Bone marrow (tissue), 2 donors: ENCODE results near the gene IFNG-AS1.

ENCODE experiments used
- DNase-seq, 2 donors: peaks; one replicate each; lab custom pipeline; 2025; lab: John Stamatoyannopoulos, UW

Gene IFNG-AS1

GRCh38 chr12:67994046-67994445 is 4.8 kb downstream of the IFNG-AS1 start:
- no peak for DNase-seq

GRCh38 chr12:67996347-67996746 is 7.1 kb downstream of the IFNG-AS1 start:
- DNase-seq, result no peak

DNA sequence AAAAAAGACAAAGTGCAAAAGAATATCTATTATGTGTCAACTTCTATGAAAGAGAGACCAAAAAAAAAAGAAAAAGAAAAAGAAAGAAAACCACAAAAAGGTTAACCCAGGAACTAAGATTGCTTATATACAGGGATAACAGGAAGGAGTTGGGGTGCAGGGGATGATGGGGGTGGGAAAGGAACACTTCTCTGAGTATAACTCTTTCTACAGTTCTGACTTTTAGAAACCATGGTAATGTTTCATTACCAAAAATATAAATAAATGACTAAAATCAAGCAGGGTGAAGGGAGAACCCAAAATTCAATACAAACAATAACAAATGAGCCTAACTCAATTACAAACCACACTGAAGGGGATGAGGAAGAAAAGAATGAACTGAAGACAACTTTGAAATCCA is 9.1 kb downstream of the IFNG-AS1 start:
- no peak for DNase-seq

DNA sequence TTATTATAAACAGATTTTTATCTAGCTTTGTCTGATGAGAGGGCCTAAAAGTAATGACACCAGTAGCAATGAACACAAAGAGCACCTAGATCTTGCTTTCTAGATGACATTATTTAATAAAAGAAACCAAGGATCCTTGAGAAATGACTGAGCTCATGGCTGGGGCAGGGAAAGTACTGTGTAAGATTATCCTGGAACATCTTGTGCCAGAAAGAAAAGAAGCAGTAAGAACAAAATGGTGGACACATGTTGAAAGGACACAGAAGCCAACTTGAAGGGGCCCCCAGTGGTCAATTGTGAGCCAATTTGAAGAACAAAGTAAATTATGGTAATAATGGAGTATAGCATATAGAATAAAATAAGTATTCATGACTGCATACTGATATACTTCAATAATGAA is 10.0 kb downstream of the IFNG-AS1 start:
- DNase-seq, result no peak

DNA sequence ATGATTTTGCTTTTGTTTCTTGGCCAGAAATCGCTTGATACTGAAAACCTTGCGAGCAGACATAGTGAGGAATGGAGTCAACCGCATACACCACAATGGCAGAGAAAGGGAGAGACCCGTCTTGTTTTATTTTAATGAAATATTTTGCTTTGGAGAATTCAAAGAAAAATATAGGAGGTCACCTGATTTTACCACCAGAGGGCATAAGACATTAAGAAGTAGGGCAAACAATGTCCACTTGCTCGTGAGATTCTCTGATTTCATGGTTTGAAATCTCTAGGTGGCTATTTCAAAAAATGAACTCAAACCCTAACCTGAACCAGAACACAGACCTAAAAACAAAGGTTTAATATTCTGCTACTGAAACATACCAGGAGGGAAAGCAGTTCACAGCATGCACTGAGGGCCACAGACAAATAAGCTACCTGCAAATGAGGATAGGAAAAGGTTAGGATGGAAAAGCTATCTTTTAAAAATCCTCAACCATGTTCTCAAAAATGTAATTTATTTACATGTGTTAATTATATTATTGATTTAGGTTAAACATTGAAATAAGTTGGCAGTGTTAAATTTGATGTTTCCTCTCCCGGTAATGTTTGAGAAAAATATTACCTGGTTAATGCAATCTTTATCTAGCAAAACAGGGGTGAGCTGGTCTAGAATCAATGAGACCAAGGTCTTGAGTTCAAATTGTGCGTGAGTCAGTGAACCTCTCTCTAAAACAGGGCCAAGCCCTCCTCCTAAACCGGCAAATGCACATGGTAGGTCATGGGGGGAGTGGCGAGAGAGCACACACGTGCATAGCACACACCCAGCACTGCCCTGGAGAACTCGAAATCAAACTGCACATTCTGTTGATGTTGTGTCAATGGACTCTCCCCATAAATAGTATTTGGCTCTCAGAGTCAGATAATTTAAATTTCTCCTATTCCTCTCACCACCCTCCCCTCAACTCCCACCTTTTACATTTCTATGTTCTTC is 12.5 kb downstream of the IFNG-AS1 start:
- DNase-seq, result no peak

DNA sequence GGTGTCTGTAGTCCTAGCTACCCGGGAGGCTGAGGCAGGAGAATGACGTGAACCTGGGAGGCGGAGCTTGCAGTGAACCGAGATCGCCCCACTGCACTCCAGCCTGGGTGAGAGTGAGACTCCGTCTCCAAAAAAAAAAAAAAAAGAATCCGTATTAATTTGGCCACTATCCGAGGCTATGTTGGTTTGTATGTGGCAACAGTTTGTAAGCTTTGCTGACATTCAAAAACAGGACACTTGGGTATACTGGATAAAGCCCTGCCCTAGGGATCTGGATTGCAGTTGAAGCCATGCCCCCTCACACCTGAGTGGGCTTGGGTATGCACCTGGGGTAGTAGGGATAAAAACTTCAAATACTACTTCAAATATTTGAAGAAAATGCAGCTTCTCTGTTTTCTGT is 14.5 kb downstream of the IFNG-AS1 start:
- no peak for DNase-seq

DNA sequence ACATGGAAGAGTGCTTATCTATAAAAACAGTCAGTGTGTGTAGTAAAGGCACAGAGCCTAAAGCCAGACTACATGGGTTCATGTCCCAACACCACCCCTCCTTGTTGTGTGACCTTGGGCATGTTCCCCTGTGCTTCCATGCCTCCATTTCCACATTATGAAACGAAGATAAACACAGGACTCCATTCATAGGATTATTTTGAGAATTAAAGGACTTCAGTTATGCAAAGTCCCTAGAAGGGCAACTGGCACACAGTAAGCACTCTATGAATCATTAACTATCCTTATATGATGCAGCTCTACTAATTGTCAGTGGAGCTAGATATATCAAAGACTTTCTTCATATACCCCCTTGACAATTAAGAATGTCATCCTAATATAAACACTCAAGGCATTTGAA is 17.8 kb downstream of the IFNG-AS1 start:
- no peak for DNase-seq

DNA sequence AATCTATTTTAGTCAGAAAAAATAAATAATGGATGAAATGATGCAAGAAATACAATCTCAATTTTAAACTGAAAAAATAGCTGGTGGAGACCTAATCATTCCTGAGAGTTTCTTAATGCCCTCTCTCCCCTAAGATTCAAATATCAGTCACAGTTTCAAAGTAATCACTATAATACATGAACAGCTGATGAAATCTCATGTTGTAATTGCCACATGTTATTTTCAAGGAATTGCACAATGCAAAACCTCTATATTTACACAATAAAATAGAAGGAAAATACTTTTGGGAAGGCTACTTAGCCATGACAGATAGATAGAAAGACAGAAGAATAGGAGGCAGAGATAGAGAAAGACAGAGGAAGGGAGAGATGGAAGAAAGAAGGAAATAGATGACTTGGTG is 18.2 kb downstream of the IFNG-AS1 start:
- no peak for DNase-seq

- DNase-seq, result no peak
Observed at GRCh38 chr12:68011206-68011881, 22.1 kb downstream of the IFNG-AS1 start.

DNA sequence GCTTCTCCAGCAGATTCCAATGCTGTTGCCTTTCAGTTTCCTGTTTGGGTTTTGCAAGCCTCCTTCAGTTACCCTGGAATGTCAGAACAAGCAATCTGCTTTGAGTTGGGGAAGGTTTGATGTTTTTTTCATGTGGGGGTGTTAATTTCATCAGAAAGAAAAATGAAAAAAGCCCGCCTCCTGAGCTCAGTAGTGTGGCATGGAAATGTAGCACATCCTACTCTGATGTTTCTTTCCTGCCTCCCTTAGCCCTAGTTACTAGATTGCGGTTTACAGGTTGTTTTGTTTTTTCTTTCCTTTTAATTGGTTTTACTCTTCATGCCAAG is 22.6 kb downstream of the IFNG-AS1 start:
- no peak for DNase-seq

GRCh38 chr12:68012712-68013111 is 23.5 kb downstream of the IFNG-AS1 start:
- DNase-seq, result no peak

DNA sequence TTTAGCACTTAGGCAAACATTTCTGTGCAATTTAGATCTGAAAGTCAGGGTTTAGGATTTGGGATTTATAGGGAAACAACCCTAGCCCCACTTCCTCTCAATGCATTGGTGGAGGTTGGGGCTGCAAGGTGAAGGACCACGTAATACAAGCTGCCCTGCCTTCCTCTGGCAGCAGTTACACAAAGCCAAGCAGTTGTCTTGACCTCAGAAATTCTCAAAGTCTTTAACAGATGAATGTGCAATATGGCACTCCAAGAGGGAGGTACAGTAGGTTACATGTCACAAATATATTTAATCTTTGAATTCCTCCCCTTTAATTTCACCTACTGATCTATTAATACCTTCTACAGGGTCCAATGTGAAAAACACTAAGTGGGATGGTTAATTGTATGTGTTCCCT is 23.9 kb downstream of the IFNG-AS1 start:
- DNase-seq, result no peak

DNA sequence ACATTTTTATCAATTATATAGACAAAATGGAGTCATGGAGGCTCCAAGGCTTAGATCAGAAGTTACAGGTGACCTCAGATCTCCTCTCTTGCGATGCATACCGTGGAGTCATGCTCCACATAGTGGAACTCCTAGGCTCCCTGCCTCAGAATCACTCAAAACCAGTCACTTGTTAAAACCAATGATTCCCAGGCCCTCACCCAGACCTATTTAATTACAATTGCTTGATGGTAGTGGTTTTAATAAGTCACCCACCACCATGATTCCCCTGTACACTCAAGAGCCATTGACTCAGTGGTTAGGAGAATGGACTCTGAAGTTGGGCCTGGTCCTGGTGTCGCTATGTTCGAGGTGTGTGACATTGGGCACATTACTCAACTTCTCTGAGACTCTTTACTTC is 26.9 kb downstream of the IFNG-AS1 start:
- DNase-seq, result no peak

GRCh38 chr12:68018315-68018714 is 29.1 kb downstream of the IFNG-AS1 start:
- no peak for DNase-seq

DNA sequence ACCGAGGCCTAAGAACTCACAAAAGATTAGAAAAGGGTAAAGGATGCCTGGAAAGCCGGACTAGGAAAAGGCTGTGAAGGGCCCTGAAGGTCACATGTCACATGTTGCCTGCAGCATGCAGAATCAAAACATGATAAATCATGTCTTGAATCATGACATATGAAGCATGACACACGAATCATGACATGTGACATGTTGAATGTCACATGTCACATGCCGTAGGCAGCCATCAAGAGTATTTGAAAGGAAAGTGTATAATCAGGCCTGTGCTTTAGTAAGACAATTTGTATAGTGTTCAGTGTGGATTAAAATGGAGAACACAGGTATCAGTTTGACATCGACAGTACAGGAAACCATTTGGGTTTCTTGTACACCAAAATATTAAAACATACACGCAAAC is 30.8 kb downstream of the IFNG-AS1 start:
- DNase-seq, result no peak

DNA sequence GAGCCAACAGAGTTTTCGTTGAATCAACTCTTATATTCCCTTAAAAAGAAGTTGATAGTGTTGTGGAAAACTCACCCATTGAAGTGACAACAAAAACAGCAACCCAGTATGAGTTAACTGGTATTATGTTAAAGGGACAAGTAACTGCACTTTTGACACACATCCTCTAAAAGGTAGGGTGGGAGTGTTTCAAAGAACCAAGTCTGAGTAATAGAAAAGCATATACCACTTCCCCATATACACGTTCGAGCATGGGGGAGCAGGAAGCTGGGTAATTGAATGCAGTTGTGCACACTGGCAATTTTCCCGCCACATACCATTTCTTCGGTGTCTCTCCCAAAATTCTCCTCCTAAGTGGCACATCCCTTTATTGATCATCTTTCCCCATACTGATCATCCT is 31.5 kb downstream of the IFNG-AS1 start:
- no peak for DNase-seq

DNA sequence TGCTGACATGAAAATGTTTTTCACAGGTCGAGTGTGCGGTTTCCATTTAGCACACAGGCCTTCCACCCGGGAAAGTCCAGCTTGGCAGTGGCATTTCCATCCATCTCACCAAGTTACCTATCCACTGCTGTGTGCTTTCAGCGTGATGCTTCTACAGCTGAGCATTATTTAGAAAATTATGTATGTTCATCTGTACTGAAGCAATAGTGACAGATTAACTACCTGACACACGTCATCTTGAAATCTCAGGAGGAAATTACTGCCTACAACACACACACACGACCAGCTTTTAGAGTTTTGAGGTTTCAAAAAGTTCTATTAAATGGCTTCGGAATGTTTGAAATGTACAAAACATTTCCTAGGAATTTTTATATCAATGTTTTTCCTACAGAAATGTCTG is 39.4 kb downstream of the IFNG-AS1 start:
- DNase-seq, result no peak

DNA sequence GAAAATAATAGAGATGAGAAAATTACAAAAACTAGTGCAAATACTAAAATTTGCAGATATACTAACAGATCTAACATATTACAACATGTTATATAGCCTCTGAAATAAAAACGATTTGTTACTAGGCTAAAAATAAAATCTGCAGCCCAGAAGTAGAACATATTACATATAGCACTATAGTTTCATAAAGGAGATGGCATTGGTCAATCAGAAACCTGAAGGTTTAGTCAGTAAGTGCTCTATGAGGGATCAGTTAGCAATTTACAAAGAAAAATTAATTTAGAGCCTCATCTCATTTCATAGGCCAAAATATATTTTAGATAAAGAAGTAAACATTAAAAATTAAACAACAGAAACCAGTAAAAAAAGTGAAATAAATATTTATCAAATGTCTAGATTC is 41.0 kb downstream of the IFNG-AS1 start:
- DNase-seq, result no peak

DNA sequence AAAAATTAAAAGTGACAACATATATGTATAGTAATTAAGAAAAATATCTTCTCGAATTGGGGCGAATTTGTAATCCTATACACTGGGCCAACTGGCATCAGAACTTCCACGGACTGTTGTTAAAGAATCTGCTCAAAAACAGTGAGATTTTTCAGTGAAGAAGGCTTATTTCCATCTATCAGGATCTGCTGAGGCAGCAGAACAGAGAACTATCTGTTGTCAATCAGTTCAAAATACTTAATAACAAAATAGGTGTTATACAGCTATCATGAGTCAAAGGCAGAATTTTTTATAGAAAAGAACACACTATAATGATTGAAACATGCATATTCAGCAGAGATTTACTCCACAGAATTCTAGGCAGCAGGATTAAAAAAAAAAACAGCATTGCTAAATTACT is 41.9 kb downstream of the IFNG-AS1 start:
- DNase-seq, result no peak

DNA sequence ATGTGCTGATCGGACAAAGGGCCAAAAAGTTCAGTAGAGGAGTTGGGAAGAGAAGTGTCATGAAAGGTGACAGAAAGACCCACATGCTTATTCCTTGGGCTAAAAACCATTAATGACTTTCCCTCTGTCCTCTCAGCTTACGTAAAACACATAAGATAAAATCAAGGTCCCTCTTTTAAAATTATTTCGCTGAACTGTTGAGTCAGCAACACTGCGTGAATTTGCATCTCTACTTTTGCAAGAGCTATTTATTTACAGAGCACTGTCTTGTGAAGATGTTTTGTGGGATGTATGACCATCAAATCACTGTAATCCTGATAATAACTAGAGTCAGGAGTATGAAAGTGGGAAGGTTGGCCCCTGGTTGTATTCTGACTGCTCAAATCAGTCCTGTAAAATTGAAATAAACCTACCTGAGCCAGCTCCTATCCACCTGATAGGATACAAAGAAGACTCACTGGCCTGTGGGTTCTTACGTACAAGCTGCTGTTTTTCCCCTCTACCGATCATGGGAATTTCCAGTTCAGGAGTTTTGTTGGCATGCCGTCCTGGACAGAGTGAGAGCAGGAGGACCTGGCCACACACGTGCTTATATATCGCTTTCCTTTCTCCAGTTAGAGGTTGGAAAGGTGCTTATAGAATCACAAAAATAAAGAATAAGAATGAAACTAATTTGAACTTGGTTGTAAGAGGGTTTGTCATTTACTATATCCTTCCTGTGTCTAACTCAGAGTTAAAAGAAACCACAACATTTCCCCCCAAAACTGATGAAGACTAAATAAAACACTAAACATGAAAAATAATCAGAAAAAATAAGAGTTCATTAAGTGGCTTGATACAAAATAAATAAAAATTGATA is 42.9 kb downstream of the IFNG-AS1 start:
- no peak for DNase-seq

- no peak for DNase-seq
Observed at GRCh38 chr12:68034567-68034966, 45.3 kb downstream of the IFNG-AS1 start.

GRCh38 chr12:68036642-68037041 is 47.4 kb downstream of the IFNG-AS1 start:
- DNase-seq, result no peak
